ENCODE data around the gene MTUS2.

The MTUS2 gene

GRCh38 chr13:29548722-29549121, 728.6 kb downstream of the MTUS2 start:
- no peak for DNase-seq (ENCODE audit: low spot score)

- no peak for DNase-seq (ENCODE audit: low spot score)
Measured at GRCh38 chr13:29550430-29550988, 730.4 kb downstream of the MTUS2 start.

- DNase-seq (ENCODE audit: low spot score) = no peak
Measured at GRCh38 chr13:29551214-29551613, 731.1 kb downstream of the MTUS2 start.
